ES-I3 (cell line): ENCODE results near the gene AMPD2.
"Not testable (repeated sequence)": the region's sequence is repeated elsewhere in the genome, so short reads cannot be mapped to it uniquely, and the experiment has no call there.

Source experiments
- H3K36me3 ChIP-seq: 2 replicates; pipeline ENCODE4 v1.6.1; 2013; ENCODE audit warnings: mild to moderate bottlenecking, low read length, control low read depth, moderate library complexity; ENCODE audit not compliant: insufficient read depth
- H3K4me1 ChIP-seq: 2 replicates; pipeline ENCODE4 v1.6.1; 2013; ENCODE audit warnings: mild to moderate bottlenecking, control low read depth, low read length; ENCODE audit not compliant: insufficient read depth
- H3K9ac ChIP-seq: 2 replicates; pipeline ENCODE4 v1.6.1; 2013; ENCODE audit warnings: low read depth, mild to moderate bottlenecking, low read length, moderate library complexity
- H3K9me3 ChIP-seq: 2 replicates; pipeline ENCODE4 v1.6.1; 2013; ENCODE audit warnings: mild to moderate bottlenecking, low read length, moderate library complexity; ENCODE audit not compliant: control insufficient read depth, insufficient read depth

The AMPD2 gene

GRCh38 chr1:109659997-109660690, 40.5 kb downstream of the AMPD2 start:
- Histone ChIP-seq H3K9ac (no peak overlapping the region), H3K9me3 (no peaks in the 10 kb centered on the region), H3K4me1 (no peaks in the 10 kb centered on the region), H3K36me3 (no peaks in the 10 kb centered on the region; the same call in 1 of the 2 replicates)

- not testable (repeated sequence) for H3K9me3 ChIP-seq, H3K4me1 ChIP-seq, H3K36me3 ChIP-seq, H3K9ac ChIP-seq
Measured at GRCh38 chr1:109660691-109661026, 41.0 kb downstream of the AMPD2 start.

GRCh38 chr1:109661391-109661790, 41.8 kb downstream of the AMPD2 start:
- Histone ChIP-seq H3K36me3 (no peaks in the 10 kb centered on the region; the same call in 1 of the 2 replicates), H3K9ac (no peak overlapping the region), H3K9me3 (no peaks in the 10 kb centered on the region), H3K4me1 (no peaks in the 10 kb centered on the region)

- H3K9me3 ChIP-seq: no peaks in the 10 kb centered on the region
- no peaks in the 10 kb centered on the region for H3K4me1 ChIP-seq
- H3K9ac ChIP-seq: no peak overlapping the region
- no peaks in the 10 kb centered on the region; the same call in 1 of the 2 replicates for H3K36me3 ChIP-seq
Measured at GRCh38 chr1:109664671-109665070, 45.0 kb downstream of the AMPD2 start.

GRCh38 chr1:109667452-109668122, 48.0 kb downstream of the AMPD2 start, which contains the start of gene GSTM2:
GSTM2 (plus strand) TSS chr1:109668057; CDS start chr1:109668116, 59 bp downstream.
- H3K9me3 ChIP-seq: no peaks in the 10 kb centered on the region
- H3K36me3 ChIP-seq: no peaks in the 10 kb centered on the region
- H3K4me1 ChIP-seq: no peaks in the 10 kb centered on the region
- peak within 1 kb of the TSS; percentile 47; the same call in 1 of the 2 replicates for H3K9ac ChIP-seq

GRCh38 chr1:109668123-109668775, 48.6 kb downstream of the AMPD2 start:
- no peaks in the 10 kb centered on the region for H3K4me1 ChIP-seq
- H3K36me3 ChIP-seq: no peaks in the 10 kb centered on the region
- H3K9ac ChIP-seq: peak overlapping the region; percentile 47; the same call in 1 of the 2 replicates

GRCh38 chr1:109669246-109669948, 49.8 kb downstream of the AMPD2 start:
- Histone ChIP-seq H3K4me1 (no peaks in the 10 kb centered on the region), H3K36me3 (no peaks in the 10 kb centered on the region), H3K9me3 (no peaks in the 10 kb centered on the region), H3K9ac (no peak overlapping the region)

More at GRCh38 chr1:109668123-109668775, 48.6 kb downstream of the AMPD2 start:
- H3K9me3 ChIP-seq: no peaks in the 10 kb centered on the region

- not testable (repeated sequence) for H3K4me1 ChIP-seq, H3K36me3 ChIP-seq, H3K9me3 ChIP-seq, H3K9ac ChIP-seq
Measured at GRCh38 chr1:109669949-109670302, 50.3 kb downstream of the AMPD2 start.

- H3K9me3 ChIP-seq: no peaks in the 10 kb centered on the region
- no peak overlapping the region for H3K9ac ChIP-seq
- no peaks in the 10 kb centered on the region for H3K36me3 ChIP-seq
- H3K4me1 ChIP-seq: no peaks in the 10 kb centered on the region
Measured at GRCh38 chr1:109671067-109671466, 51.4 kb downstream of the AMPD2 start.

- not testable (repeated sequence) for H3K9me3 ChIP-seq, H3K36me3 ChIP-seq
Measured at GRCh38 chr1:109673861-109674260, 54.2 kb downstream of the AMPD2 start.

GRCh38 chr1:109676683-109677381, 57.2 kb downstream of the AMPD2 start:
- not testable (repeated sequence) for H3K4me1 ChIP-seq, H3K9me3 ChIP-seq, H3K36me3 ChIP-seq, H3K9ac ChIP-seq

More at GRCh38 chr1:109673861-109674260, 54.2 kb downstream of the AMPD2 start:
- not testable (repeated sequence) for H3K4me1 ChIP-seq, H3K9ac ChIP-seq

GRCh38 chr1:109677459-109677858, 57.8 kb downstream of the AMPD2 start:
- H3K9ac ChIP-seq: no peak overlapping the region
- no peaks in the 10 kb centered on the region for H3K36me3 ChIP-seq
- no peaks in the 10 kb centered on the region for H3K9me3 ChIP-seq
- H3K4me1 ChIP-seq: no peaks in the 10 kb centered on the region

- not testable (repeated sequence) for H3K36me3 ChIP-seq, H3K9ac ChIP-seq, H3K9me3 ChIP-seq, H3K4me1 ChIP-seq
Measured at GRCh38 chr1:109678637-109679036, 59.0 kb downstream of the AMPD2 start.
